Measurements from ENCODE around the gene TMCC3.
"Not testable (repeated sequence)": the region's sequence is repeated elsewhere in the genome, so short reads cannot be mapped to it uniquely, and the experiment has no call there.

Gene TMCC3

DNA sequence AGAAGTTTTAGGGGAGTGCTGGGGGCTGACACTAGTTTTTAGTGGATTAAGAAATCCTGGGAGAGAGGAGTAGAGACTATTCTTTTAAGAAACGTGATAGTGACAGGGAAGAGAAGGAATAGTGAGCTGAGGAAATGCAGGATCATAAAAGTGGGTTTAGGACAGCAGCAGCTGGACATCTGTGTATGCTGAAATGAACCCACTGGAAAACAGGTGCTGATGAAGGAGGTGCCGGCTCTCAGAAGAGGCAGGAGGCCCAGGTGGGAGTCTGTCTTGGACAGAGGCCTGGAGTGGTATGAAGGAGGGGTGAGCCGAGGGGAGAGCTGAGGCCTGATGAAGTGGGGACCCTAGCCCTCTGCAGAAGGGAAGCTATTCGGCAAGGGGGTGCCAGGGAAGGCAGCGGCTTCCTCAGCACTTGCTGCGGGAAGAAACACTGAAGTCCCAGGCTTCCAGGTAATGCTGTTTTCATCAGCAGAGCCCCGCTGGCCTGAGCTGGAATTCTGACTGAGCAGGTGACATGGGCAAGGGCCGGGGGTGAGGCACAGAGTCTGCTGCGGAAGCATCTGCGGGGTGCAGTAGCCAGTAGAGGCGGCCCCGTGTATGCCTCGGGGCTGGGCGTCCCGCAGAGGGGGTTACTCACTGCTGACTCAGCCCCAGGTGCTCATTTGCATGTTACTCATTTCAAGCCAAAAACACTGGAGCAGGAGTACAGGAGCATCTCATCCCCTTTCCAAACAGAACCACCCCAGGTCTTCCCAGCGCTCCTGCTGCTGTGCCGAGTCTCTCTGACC lies 89.7 kb downstream of the TMCC3 start:
- DNase-seq = peak; percentile 7

DNA sequence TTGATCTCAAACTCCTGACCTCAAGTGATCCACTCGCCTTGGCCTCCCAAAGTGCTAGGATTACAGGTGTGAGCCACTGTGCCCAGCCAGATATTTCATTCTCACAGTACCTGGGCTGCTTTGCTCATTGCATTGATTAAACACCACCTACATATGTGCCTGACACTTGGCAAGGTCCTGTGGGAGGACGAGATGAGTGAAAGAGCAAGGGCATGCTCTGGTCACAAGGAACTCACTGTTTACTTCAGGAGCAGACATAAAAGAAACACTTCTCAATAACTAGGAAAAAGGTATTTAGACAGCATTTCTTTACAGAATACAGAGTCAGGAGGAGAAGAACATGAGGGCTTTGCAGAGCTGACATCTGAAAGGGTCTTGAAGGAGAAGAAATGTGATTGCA lies 91.7 kb downstream of the TMCC3 start:
- no peak for DNase-seq

DNA sequence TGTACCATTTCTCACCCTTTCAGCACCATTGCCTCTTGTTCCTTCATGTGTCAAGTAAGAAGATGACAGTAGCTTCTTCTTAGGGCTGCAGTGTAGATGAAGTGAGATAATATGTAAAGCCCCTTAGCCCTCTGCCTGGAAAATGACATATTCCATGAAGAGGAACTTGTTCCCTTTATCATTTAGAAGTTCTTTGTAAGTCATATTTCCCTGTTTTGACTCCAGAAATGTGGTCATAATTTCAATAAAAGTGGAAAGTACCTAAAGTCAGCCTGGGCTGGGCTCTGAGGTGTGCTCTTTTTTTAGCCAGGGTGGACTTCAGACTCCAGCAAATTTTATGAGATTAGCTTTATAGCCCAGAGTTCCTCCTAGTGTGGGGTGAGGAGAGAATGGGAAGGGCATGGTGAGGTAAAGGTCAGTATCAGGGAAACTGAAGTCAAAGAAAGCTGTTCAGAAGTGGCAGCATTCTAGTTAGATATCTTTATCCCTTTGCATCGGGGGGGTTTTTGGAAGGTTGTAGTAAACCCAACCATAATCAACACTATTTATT lies 92.5 kb downstream of the TMCC3 start:
- no peak for DNase-seq

DNA sequence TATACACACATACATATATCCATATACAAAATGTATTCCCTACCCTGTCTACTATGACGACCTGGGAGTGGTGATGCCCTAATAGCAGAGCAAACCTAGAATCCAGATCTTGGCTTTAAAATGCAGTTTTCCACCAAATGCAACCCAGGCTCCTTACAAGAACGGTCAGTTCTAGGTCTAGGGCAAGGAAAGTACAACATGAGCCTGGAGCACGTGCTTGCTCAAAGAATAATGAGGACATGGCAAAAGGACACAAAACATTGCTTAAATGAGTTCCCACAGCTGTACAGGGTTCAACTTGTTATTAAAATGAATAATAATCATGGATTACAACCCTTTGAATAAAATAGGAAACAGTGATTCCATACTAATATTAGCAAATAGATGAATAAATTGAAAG lies 94.7 kb downstream of the TMCC3 start:
- no peak for DNase-seq

DNA sequence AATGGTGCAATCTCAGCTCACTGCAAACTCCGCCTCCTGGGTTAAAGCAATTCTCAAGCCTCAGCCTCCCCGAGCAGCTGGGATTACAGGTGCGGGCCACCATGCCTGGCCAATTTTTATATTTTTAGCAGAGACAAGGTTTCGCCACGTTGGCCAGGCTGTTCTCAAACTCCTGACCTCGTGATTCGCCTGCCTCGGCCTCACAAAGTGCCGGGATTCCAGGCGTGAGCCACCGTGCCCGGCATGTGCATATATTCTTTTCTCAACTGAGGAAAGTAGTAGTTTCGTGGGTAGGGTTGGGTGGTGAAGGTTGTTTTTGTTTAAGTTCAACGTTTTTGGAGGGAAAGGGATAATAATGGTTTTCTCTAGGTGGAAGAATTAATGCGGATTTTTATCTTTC lies 96.5 kb downstream of the TMCC3 start:
- DNase-seq = no peak

DNA sequence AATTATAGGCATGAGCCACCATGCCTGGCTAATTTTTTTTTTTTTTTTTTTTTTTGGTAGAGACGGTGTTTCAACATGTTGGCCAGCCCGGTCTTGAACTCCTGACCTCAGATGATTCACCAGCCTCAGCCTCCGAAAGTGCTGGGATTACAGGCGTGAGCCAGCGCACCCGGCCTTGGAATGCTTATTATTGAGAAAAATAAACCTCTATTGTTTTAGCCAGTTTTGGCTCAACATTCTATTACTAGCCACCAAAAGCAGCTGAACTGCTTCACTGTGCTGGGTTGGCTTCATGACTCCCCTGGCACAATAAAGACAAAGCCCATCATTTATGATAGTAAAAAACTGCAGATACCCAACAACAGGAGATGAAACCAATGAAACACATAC lies 97.2 kb downstream of the TMCC3 start:
- no peak for DNase-seq

DNA sequence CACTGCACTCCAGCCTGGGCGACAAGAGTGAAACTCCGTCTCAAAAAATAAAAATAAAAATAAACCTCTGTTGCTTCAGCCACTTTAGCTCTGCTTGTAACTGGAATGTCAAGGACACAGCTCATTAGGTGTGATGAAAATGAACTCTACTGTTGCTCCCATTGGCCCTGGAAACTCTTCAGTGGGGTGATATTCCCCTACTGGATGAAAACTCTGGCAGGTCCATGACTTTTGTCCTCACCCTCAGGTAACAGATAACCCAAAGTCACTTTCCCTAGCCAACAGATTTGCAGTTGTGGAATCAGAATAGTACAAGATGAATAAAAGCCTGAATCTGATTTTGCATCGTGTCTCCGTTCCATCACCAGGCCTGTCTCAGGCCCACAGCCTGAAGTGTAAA lies 98.5 kb downstream of the TMCC3 start:
- no peak for DNase-seq

DNA sequence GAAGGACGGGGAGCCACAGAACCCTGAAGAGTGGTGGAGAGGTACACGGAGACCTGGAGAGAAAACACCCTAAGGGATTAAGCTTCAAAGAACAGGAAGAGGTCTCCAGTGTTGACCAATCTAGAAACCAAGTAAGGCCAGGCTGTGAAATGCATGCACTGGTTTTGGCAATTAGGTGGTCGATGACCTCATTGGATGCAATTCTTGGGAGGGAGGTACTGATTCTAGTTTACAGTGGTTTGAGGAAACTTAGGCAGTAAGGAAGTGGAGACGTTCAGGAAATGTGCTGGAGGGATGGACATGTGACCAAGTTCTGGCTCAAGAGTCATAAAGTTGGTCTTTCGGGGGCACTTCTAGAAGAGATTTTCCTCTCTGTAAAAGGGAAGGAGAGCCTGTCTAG lies 99.4 kb downstream of the TMCC3 start:
- DNase-seq = no peak

DNA sequence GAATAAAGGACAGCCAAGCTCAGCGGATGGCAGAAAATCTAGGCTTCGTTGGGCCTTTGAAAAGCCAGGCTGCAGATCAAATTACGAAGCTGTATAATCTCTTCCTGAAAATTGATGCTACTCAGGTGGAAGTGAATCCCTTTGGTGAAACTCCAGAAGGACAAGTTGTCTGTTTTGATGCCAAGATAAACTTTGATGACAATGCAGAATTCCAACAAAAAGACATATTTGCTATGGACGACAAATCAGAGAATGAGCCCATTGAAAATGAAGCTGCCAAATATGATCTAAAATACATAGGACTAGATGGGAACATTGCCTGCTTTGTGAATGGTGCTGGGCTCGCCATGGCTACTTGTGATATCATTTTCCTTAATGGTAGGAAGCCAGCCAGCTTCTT lies 101.5 kb downstream of the TMCC3 start:
- DNase-seq = not testable (repeated sequence)

DNA sequence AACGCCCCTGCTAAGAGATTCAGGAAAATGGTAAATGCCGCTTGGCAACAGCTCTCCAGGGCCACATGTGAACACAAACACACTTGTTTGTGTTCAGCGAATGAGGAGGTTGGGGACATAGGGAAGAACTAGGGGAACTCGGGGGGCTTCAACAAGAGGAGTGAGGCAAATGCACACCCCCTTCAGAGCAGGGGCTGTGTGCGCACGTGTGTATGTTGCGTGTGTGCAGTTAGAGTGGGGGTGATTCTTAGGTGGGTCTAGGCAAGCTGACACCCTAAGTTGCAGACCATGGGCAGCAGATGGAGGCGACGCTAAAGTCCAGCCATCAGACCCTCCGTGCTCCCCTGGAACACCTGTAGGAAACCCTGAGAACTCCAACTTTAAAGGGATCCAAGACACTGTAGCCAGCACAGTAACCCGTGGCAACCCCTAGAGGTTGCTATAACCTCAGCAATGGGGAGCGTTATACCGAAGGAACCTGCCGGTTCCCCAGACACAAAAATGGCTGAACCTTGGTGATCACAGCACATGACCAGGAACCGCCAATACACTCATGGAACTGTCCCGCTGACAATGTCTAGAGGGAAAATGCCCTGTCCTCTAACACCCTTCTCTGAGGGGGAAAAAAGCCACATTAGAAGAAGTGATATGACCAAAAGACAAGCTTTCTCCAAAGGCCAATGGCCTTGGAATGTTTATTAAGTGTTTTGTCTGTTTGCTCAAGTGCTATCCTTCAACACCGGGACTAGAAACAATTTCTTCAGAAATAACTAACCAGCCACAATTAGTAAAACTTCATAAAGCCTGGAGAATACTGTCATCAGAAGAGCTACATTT lies 104.2 kb downstream of the TMCC3 start:
- DNase-seq = peak; percentile 6

DNA sequence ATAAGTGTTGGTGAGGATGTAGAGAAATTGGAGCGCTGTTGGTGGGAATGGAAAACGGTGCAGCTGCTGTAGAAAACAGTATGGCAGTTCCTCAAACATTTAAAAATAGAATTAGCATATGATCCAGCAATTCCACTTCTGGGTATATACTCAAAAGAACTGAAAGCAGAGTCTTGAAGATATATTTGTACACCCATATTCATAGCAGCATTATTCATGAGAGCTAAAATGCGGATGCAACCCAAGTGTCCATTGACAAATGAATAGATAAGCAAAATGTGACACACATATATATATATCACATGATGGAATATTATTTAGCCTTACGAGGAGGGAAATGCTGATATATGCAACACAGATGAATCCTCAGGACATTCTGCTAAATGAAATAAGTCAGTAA lies 106.0 kb downstream of the TMCC3 start:
- DNase-seq = no peak

DNA sequence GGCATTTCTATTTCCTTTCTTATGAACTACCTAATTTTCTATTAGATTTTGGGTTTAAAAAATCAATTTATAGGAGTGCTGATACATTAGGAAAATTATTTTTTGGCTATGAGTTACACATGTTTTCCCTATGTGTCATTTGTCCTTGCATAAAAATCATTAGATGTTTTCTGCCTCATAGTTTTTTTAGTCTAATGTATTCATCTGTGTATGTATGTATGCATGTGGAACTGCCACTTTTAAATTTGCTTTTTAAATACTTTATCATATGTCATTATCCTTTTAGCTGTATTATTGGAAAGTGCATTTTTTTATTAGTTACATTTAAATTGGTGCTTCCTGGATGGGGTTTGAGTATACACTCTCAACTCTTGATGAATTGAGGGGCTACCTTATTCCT lies 112.0 kb downstream of the TMCC3 start:
- no peak for DNase-seq

DNA sequence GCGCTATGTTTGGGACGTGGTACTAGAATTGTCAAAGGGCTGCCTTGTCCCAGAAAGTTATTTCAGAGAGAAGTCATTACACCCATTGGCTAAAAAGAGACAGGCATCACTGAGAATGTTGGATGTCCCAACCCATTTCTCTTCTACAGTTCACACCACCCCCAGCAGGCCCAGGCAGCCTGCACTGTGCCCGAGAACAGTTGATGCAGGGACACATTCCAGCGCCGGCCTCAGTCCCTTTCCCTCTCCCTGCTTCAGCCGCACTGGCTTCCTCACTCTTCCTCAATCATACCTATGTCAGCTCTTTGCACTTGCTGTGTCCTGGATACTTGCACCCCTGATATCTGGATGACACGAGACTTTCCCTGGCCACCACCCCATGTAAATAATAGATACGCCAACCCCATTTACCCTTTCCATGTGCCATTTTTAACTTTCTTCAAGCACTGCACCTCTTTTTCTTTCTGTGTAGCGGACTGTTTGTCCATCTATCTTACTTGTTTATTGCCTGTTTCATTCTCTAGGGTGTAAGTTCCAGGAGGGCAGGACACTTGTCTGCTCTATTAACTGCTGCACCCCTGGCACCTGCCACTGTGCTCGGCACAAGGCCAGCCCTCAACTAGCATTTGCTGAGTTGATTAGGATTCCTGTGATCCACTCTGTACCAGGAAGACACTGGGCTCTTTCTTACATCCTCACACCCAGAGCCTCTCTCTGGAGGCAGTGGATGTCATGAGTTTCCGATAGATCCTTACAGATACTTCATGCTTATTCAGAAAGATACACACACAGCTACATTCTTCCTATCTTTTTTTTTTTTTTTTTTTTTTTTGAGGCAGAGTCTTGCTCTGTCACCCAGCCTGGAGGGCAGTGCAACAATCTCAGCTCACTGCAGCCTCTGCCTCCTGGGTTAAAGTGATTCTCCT lies 114.1 kb downstream of the TMCC3 start:
- DNase-seq = no peak

DNA sequence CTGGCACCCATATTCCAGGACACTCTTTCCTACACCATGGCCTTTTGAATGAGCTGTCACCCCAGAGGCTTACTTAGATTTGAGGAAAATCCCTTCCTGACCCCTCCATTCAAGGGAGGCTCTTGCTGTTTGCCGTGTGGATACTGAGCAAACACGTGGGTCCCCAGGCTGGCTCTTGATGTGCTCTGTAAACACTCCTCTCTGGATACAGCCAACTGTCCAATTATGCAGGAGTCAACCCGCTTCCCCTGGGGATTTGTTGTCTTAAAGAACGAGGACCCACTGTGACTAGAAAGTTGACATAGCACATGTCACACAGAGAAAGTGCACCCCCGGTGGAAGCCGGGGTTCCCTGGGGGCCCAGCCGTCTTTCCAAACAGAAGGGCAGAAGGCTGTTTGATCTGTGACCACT lies 114.8 kb downstream of the TMCC3 start:
- DNase-seq = peak; percentile 12

DNA sequence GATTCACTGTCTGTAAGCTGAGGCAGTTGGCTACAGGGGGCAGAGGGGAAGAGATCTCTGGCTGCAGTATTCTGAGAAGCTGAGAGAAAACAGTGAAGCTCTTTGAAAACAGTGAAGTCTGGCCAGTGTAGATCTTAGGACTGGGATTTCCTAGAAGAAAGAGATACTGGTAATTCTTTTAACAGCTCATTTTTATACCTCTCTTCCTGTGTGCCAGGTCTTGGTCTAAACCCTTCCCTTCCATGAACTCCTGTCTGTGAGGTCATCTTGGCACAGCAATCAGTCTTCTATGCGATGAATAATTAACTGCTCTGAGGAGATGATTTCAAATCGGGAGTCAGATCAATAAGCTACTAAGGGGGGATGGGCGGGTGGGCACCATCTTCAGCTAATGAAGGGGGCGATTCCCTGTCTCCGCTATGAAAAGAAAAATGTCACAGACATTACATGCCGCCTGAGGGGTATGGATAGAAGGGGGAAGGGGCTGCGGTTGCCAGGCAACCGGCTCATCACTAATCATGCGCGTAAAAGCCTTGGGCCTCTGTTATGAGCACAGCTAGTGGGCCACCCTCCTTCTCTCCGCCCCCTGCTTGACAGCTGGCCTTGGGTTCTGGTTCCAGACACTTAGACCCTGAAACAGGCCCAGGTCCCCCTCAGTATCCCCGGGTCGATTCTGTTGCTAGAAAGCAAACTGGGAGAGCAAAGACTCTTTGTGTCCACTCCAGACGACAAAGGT lies 115.4 kb downstream of the TMCC3 start:
- no peak for DNase-seq

DNA sequence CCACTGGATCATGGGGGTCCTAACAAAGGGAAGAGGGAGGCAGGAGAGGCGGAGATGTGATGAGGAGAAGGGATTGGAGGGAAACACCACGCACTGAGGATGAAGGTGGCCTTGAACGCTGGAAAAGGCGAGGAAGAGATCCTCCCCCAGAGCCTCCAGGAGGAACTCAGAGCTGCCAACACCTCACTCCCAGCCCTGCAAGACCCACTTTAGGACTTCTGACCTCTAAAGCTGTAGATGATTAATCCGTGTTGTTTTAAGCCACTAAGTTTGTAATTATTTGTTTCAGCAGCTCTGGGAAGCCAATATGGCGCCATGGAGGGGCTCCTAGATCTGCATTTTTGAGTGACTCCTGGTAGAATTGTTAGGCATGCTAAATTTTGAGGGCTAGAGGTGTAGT lies 116.1 kb downstream of the TMCC3 start:
- no peak for DNase-seq

DNA sequence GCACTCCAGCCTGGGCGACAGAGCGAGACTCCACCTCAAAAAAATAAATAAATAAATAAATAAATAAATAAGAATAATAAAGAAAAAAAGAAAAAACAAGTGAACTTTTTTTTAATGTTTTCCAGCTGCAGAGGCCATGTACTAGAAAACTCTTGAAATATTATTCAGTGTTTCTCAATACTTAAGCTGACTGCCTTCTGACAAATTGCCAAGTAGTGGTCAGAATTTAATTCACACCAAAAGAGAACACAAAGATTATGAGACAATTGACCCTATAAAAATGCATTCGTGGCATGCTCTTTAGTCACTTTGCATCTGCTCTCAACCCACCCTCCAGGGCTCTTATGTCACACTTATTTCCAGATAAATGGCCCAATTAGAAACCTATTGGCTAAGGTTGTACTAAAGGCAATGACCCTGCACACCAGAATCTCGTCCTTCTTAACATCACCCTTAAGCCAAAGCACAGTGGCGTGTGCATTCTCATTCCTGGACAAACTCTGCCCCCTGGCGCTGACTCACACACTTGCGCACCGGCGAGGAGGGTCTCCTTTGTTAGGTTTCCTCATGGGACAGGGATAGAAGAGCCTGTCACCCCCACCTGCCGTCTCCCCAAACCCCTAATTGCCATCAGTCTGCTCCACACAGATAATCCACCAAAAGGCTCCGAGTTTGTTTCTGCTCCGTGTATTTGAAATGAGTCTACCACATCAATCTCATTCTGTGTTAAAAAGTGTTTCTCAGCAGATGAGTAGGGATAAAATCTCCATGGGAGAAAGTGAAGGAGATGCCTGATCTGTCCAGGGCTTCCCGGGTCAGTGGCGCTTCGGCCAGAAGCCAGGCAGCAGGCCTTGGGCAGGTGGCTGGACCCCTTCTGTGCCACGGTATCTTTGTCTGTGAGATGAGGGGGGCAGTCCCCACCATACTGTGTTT lies 117.6 kb downstream of the TMCC3 start:
- DNase-seq = peak; percentile 35

DNA sequence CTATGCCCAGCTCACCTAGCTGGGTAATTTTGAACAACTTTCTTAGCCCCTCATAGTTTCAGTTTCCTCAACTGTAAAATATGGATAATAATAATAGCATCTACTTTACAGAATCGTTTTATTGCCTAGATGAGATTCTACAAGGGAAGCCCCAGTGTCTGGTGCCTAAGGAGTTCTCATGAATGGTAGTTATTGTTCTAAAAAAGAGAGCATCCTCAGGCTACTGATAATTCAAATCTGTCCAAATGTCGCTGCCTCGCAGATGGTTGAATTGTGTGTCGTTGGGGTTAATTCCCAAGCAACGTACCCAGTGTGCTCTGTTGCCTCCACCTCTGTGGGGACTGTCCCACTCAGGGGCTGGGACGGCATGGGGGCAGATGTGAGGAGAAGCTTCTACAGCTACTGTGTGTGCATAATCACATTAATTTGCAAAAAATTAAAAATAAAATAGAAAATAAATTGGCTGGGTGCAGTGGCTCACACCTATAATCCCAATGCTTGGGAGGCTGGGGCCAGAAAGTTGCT lies 119.1 kb downstream of the TMCC3 start:
- no peak for DNase-seq

DNA sequence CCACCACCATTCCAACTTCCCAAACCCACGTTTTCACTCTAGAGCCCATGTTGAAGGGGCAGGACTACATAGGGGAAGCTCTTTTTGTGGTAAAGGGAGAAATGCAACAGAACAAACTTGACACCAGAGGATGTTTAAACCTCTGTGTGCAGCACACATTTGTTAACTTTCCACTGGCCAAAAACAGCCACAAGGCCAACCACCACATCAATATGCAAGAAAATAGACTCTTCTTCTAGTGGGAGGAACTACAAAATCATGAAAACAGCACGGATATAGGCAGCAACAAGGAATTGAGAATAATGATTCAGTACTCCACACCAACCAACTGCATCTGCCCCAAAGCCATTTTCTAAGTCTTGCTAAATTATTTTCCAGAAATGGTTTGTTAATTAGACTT lies 124.4 kb downstream of the TMCC3 start:
- no peak for DNase-seq
